ENCODE results near the gene SFN.

DNA sequence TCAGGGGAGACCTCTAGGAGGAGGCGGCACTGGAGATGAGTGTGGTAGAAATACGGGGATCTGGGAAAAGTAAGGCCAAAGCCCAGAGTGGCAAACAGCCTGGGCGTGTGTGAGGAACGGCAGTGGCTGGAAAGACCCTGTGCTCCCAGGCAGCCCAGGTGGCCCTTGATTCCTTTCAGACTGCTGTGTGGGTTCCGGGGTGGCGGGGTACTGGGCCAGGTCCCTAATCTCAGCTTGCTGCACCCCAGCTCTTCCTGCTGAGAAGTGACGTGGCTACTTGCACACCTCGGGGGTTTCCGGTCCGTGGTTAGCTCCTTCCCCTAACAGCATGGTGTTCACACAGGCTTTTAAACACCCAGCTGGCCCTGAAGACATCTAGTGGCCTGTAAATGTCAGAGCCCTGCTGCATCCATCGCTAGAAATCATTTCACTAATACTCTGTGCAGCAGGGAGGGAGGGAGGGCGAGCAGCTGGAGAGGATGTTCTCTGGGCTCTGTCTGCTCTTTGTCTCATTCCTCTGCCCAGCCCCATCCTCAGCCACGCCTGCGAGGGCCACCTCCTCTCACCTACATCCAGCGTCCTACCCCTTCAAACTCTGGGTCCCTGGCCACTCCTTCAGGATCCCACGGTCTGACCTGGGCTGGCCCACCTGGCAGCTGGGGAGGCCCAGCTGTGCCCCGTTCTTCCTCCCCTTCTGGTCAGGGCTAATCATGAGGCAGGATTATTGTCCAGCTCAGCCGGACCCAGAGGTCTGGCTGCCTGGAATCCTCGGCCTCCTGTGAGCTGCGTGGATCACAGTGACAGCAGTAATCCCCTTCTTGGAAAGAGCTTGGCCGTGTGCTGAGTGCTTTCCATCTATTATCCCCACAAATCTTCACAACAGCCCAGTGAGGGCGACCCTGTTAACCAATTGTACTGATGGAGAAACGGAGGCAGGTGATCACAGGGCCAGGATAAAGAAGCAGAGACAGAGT, 29.2 kb upstream of the SFN start:
- peak in 1 of 4 donors; percentile 43 for TF ChIP-seq POLR2A (IDR thresholded peaks at IDR 0.05)
- TF ChIP-seq, protein P1, sequence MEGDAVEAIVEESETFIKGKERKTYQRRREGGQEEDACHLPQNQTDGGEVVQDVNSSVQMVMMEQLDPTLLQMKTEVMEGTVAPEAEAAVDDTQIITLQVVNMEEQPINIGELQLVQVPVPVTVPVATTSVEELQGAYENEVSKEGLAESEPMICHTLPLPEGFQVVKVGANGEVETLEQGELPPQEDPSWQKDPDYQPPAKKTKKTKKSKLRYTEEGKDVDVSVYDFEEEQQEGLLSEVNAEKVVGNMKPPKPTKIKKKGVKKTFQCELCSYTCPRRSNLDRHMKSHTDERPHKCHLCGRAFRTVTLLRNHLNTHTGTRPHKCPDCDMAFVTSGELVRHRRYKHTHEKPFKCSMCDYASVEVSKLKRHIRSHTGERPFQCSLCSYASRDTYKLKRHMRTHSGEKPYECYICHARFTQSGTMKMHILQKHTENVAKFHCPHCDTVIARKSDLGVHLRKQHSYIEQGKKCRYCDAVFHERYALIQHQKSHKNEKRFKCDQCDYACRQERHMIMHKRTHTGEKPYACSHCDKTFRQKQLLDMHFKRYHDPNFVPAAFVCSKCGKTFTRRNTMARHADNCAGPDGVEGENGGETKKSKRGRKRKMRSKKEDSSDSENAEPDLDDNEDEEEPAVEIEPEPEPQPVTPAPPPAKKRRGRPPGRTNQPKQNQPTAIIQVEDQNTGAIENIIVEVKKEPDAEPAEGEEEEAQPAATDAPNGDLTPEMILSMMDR (IDR thresholded peaks at IDR 0.05): peak in 2 of 6 experiments; percentile 3 to 10

All from esophagus squamous epithelium (tissue), 4 donors.